Subcutaneous adipose tissue (tissue), 4 donors: ENCODE data around the gene FBF1. TPM values are rescaled to one million over a fixed set of nuclear protein-coding genes. Genes with fewer than 3 reads are reported as not detected.

Source experiments
- total RNA-seq, 4 donors: library from RNA; depleted of rRNA; stranded (reverse); fragments of >200 nt; gene quantifications; one replicate each; pipeline ENCODE4 v1.1.0, GENCODE V29; 2016
- TF ChIP-seq, protein P1 (sequence below): fragments of 450-650 bp; IDR thresholded peaks from one replicate; pipeline ENCODE4 v1.5.1; 2016; ENCODE audit warnings: low read depth, mild to moderate bottlenecking, control low read depth, antibody characterized with exemption, moderate library complexity

The FBF1 gene
- total RNA-seq, 4 donors from 2014 or later = 3.1 to 8.8 (median 6.7) TPM

GRCh38 chr17:75909051-75909811 is 31.6 kb downstream of the FBF1 start:
- TF ChIP-seq, protein P1, sequence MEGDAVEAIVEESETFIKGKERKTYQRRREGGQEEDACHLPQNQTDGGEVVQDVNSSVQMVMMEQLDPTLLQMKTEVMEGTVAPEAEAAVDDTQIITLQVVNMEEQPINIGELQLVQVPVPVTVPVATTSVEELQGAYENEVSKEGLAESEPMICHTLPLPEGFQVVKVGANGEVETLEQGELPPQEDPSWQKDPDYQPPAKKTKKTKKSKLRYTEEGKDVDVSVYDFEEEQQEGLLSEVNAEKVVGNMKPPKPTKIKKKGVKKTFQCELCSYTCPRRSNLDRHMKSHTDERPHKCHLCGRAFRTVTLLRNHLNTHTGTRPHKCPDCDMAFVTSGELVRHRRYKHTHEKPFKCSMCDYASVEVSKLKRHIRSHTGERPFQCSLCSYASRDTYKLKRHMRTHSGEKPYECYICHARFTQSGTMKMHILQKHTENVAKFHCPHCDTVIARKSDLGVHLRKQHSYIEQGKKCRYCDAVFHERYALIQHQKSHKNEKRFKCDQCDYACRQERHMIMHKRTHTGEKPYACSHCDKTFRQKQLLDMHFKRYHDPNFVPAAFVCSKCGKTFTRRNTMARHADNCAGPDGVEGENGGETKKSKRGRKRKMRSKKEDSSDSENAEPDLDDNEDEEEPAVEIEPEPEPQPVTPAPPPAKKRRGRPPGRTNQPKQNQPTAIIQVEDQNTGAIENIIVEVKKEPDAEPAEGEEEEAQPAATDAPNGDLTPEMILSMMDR = no peak

GRCh38 chr17:75908201-75908600 is 32.6 kb downstream of the FBF1 start:
- TF ChIP-seq, protein P1 = no peak

DNA sequence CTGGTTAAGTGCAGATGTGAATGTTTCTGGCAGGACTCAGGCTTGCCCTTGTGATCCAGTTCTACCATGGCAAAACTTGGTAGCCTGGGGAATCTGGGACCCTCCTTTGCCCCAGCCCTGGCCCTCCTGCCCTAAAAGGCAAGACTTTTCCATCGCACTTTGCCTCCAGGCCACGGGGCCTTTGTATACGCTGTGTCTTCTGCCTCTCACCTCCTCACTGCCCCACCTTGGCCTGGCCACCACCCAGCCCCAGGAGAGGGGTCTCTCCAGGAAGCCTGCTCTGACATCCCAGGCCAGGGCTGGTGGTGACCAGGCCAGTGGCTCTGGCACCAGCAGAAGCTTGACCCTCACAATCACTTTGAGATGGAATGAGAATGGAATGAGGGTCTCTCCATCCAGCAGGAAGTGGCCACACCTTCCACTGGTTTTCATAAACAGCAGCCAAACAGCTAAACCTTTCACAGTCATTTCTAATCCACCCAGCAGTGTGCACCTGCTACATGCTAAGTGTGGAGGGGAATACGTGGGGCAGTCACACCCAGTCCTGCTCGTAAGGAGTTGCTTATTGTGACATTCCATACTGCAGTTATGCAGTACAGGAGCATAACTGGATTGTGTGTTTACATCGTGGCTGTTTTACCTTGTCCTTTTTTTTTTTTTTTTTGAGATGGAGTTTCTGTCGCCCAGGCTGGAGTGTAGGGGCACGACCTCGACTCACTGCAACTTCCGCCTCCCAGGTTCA is 34.5 kb downstream of the FBF1 start:
- TF ChIP-seq, protein P1 = no peak

- TF ChIP-seq, protein P1 = no peak
These were observed 35.9 kb downstream of the FBF1 start, which contains the start of gene MRPL38 for GRCh38 chr17:75904749-75905521. TSS of gene MRPL38 (minus strand) at chr17:75904884. CDS start at chr17:75904875, 9 bp downstream.

DNA sequence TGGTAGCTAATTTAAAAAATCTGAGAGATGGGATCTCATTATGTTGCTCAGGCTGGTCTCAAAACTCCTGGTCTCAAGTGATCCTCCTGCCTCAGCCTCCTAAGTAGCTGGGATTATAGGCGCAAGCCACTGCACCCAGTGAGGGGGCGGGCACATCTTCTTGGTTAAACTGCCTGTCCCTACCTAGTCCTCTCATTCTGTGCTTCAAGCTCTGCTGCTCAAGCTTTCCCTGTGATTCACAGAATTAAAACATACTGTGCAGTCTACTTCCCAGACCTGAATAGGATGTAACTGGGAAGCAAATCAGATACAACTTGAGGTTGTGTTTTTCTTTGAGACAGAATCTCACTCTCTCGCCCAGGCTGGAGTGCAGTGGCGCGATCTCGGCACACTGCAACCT is 38.4 kb downstream of the FBF1 start:
- TF ChIP-seq, protein P1 = no peak

DNA sequence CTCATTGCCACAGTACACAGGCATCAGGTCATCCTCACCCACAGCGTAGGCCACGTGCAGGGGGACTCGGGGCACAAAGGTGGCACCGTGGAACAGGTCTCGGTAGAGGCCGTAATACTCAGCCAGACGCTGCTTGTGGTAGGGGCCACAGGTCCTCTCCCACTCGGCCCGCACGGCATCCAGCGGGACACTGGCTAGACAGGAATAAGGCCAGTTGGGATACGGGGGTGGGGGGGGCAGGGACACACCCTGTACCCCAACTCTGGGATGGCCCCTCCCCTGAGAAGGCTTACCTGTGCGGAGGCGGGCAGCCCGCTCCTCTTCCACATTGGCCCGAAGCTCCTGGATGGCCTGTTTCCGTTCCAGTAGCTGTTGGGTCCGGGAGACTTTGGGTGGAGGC is 39.1 kb downstream of the FBF1 start:
- TF ChIP-seq, protein P1 = no peak
